Thoracic aorta (tissue), 2 donors: ENCODE data around the gene PEPD. TPM values are rescaled to one million over a fixed set of nuclear protein-coding genes. Genes with fewer than 3 reads are reported as not detected.

Experiments
- ATAC-seq: fragments of 150-250 bp; one replicate; pipeline ENCODE4 v1.8.0; 2017; ENCODE audit warnings: low read depth; ENCODE audit not compliant: insufficient number of reproducible peaks, low FRiP score
- DNase-seq: peaks from one replicate; pipeline ENCODE4 v3.0.0-alpha.2; 2020; ENCODE audit warnings: low spot score
- H3K27ac ChIP-seq, 2 donors: fragments of 200-600 bp; sonication (generic); 1 replicate in 1 of 2; 2 replicates in 1 of 2; pipeline ENCODE4 v1.5.1; 2016; ENCODE audit warnings: mild to moderate bottlenecking in 2 of 2, moderate library complexity in 2 of 2
- H3K27me3 ChIP-seq: fragments of 200-600 bp; sonication (generic); replicated peaks from 2 replicates; pipeline ENCODE4 v1.6.0; 2016; ENCODE audit warnings: mild to moderate bottlenecking; ENCODE audit not compliant: insufficient read depth
- H3K36me3 ChIP-seq: fragments of 200-600 bp; sonication (generic); one replicate; pipeline ENCODE4 v1.5.1; 2016
- H3K4me1 ChIP-seq, 2 donors: fragments of 200-600 bp; sonication (generic); 1 replicate in 1 of 2; 2 replicates in 1 of 2; pipeline versions ENCODE4 v1.5.1 to v1.6.0; 2016; ENCODE audit warnings: low read depth in 2 of 2, mild to moderate bottlenecking in 1 of 2; ENCODE audit not compliant: control insufficient read depth in 1 of 2
- H3K4me3 ChIP-seq: fragments of 200-600 bp; sonication (generic); 2 replicates; pipeline ENCODE4 v1.5.1; 2016; ENCODE audit warnings: mild to moderate bottlenecking
- H3K9me3 ChIP-seq: fragments of 200-600 bp; sonication (generic); 2 replicates; pipeline ENCODE4 v1.5.1; 2016
- total RNA-seq, 2 donors: library from RNA; depleted of rRNA; stranded (reverse); fragments of >200 nt; gene quantifications; one replicate each; pipeline versions ENCODE4 v1.1.0 to v1.2.3, GENCODE V29; 2016
- TF ChIP-seq, protein P1 (sequence below): fragments of 200-600 bp; sonication (generic); IDR thresholded peaks from one replicate; pipeline ENCODE4 v1.5.1; 2019; ENCODE audit warnings: antibody characterized with exemption

The PEPD gene
- total RNA-seq, 2 donors from 2014 or later: 48.7 to 70.9 TPM

DNA sequence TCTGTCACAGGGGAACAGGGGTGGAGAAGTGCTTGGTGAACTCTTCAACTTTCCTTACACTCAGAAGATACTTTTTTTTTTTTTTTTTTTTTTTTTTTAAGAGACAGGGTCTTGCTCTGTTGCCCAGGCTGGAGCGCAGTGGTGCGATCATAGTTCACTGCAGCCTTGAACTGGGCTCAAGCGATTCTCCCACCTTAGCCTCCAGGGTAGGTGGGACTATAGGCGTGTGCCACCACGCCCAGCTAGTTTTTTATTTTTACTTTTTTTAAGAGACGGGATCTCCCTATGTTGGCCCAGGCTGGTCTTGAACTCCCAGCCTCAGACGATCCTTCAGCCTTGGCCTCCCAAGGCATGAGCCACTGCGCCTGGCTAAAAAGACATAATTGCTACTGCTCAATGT, 136.6 kb downstream of the PEPD start:
- peaks cover 13% of the 10 kb centered on the region for H3K36me3 ChIP-seq
- no peak for DNase-seq
- no peaks in the 10 kb centered on the region for H3K27me3 ChIP-seq
- H3K27ac ChIP-seq: no peak overlapping the region
- peaks cover 10 to 24% of the 10 kb centered on the region in 2 donors for H3K4me1 ChIP-seq
- TF ChIP-seq, protein P1, sequence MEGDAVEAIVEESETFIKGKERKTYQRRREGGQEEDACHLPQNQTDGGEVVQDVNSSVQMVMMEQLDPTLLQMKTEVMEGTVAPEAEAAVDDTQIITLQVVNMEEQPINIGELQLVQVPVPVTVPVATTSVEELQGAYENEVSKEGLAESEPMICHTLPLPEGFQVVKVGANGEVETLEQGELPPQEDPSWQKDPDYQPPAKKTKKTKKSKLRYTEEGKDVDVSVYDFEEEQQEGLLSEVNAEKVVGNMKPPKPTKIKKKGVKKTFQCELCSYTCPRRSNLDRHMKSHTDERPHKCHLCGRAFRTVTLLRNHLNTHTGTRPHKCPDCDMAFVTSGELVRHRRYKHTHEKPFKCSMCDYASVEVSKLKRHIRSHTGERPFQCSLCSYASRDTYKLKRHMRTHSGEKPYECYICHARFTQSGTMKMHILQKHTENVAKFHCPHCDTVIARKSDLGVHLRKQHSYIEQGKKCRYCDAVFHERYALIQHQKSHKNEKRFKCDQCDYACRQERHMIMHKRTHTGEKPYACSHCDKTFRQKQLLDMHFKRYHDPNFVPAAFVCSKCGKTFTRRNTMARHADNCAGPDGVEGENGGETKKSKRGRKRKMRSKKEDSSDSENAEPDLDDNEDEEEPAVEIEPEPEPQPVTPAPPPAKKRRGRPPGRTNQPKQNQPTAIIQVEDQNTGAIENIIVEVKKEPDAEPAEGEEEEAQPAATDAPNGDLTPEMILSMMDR: no peak
- no peaks in the 10 kb centered on the region for H3K9me3 ChIP-seq
- H3K4me3 ChIP-seq: no peak overlapping the region
- ATAC-seq: no peak

DNA sequence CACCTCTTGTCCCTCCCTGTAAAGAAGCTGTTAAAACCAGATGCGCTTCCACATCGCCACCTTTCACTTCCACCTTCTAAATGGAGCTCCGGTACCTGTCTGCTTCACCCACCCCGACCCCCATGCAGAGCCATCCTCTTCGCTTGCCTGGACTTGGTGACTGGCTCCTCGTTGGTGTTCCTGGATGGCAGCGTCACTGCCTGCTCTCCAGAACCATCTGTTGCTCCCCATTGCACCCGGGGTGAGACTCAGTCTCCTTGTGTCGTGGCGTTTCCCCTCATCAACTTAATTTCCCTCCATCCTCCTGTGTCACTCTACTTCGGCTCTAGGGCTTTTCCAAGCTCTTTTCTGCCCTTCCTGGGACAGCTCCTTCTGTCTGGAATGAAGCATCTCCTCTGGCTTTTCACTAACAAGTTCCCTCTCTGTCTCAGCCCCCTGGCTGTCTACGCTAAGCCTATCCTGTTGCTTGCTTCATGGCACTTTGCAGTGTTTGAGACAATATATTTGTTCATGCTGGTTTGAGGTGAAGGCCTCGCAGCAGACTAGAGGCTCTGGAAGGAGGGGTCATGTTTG, 137.8 kb downstream of the PEPD start:
- Histone ChIP-seq H3K4me3 (no peak overlapping the region), H3K9me3 (no peaks in the 10 kb centered on the region), H3K27ac (no peak overlapping the region), H3K4me1 (peaks cover 10 to 14% of the 10 kb centered on the region in 2 donors), H3K36me3 (peaks cover 18% of the 10 kb centered on the region), H3K27me3 (no peaks in the 10 kb centered on the region)
- TF ChIP-seq, protein P1: no peak
- DNase-seq (no peak), ATAC-seq (no peak)

GRCh38 chr19:33382982-33383381, 138.6 kb downstream of the PEPD start:
- ATAC-seq: no peak
- no peak overlapping the region for H3K27ac ChIP-seq
- DNase-seq: no peak
- no peaks in the 10 kb centered on the region for H3K9me3 ChIP-seq
- TF ChIP-seq, protein P1: no peak
- H3K27me3 ChIP-seq: no peaks in the 10 kb centered on the region
- no peak overlapping the region for H3K4me3 ChIP-seq
- H3K36me3 ChIP-seq: peaks cover 19% of the 10 kb centered on the region
- peaks cover 2 to 5% of the 10 kb centered on the region in 2 donors for H3K4me1 ChIP-seq

- no peak overlapping the region for H3K4me3 ChIP-seq
- H3K27ac ChIP-seq: no peak overlapping the region
- no peaks in the 10 kb centered on the region for H3K9me3 ChIP-seq
- TF ChIP-seq, protein P1: no peak
- peaks cover 16% of the 10 kb centered on the region for H3K36me3 ChIP-seq
- peaks cover 0 to 5% of the 10 kb centered on the region in 2 donors for H3K4me1 ChIP-seq
- no peak for ATAC-seq
- no peak for DNase-seq
- no peaks in the 10 kb centered on the region for H3K27me3 ChIP-seq
Measured at GRCh38 chr19:33382006-33382405, 139.6 kb downstream of the PEPD start.

- peaks cover 10% of the 10 kb centered on the region for H3K36me3 ChIP-seq
- TF ChIP-seq, protein P1: no peak
- DNase-seq: no peak
- H3K4me1 ChIP-seq: peaks cover 0 to 14% of the 10 kb centered on the region in 2 donors
- no peak overlapping the region for H3K4me3 ChIP-seq
- H3K9me3 ChIP-seq: no peaks in the 10 kb centered on the region
- H3K27ac ChIP-seq: no peak overlapping the region
- no peak for ATAC-seq
- no peaks in the 10 kb centered on the region for H3K27me3 ChIP-seq
Measured at GRCh38 chr19:33381101-33381500, 140.5 kb downstream of the PEPD start.
